Esophagus mucosa (tissue), 1 donor: ENCODE data around the gene DPYSL3. TPM values are rescaled to one million over a fixed set of nuclear protein-coding genes. Genes with fewer than 3 reads are reported as not detected.
A peak's percentile ranks its signal among the peaks of the same experiment; 100 is the strongest.

ENCODE experiments used
- ATAC-seq: fragments of 200-7000 bp; cut with Tn5 transposase; one replicate; pipeline ENCODE4 v1.9.1; 2020
- total RNA-seq: library from RNA; stranded (reverse); gene quantifications from one replicate; pipeline ENCODE4 v1.2.4, GENCODE V29; 2023
- donor health status: DM: yes; HTN: yes; CAD: no.

The DPYSL3 gene
- total RNA-seq, 1 donor from 2014 or later, result 5.1 TPM

- no peak for ATAC-seq
Measured at GRCh38 chr5:147434049-147434448, 75.8 kb downstream of the DPYSL3 start.

- no peak for ATAC-seq
Measured at GRCh38 chr5:147432323-147432722, 77.5 kb downstream of the DPYSL3 start.

GRCh38 chr5:147431586-147431985 lies 78.3 kb downstream of the DPYSL3 start:
- no peak for ATAC-seq

- ATAC-seq, result no peak
Measured at GRCh38 chr5:147430628-147431027, 79.2 kb downstream of the DPYSL3 start.

GRCh38 chr5:147427521-147428401 lies 82.1 kb downstream of the DPYSL3 start:
- no peak for ATAC-seq

GRCh38 chr5:147426640-147427327 lies 83.1 kb downstream of the DPYSL3 start:
- no peak for ATAC-seq

- no peak for ATAC-seq
Measured at GRCh38 chr5:147418613-147419012, 91.3 kb downstream of the DPYSL3 start.

GRCh38 chr5:147417135-147417813 lies 92.6 kb downstream of the DPYSL3 start:
- peak; percentile 86 for ATAC-seq

- peak; percentile 35 for ATAC-seq
Measured at GRCh38 chr5:147415651-147416050, 94.2 kb downstream of the DPYSL3 start.

- ATAC-seq, result no peak
Measured at GRCh38 chr5:147413266-147413665, 96.6 kb downstream of the DPYSL3 start.

- no peak for ATAC-seq
Measured at GRCh38 chr5:147412561-147412960, 97.3 kb downstream of the DPYSL3 start.

- ATAC-seq, result no peak
Measured at GRCh38 chr5:147411359-147412319, 98.2 kb downstream of the DPYSL3 start.

- no peak for ATAC-seq
Measured at GRCh38 chr5:147410496-147411358, 99.1 kb downstream of the DPYSL3 start.

GRCh38 chr5:147408980-147409379 lies 100.9 kb downstream of the DPYSL3 start:
- no peak for ATAC-seq

- no peak for ATAC-seq
Measured at GRCh38 chr5:147407094-147407681, 102.7 kb downstream of the DPYSL3 start.

GRCh38 chr5:147406636-147407035 lies 103.2 kb downstream of the DPYSL3 start:
- ATAC-seq, result no peak

- ATAC-seq, result no peak
Measured at GRCh38 chr5:147404706-147405105, 105.2 kb downstream of the DPYSL3 start.

GRCh38 chr5:147403651-147404640 lies 105.9 kb downstream of the DPYSL3 start:
- peak; percentile 85 for ATAC-seq

- ATAC-seq, result no peak
Measured at GRCh38 chr5:147400881-147401280, 109.0 kb downstream of the DPYSL3 start.
